GM12865 (cell line): ENCODE measurements around the gene TP53BP2.

ENCODE experiments used
- DNase-seq: peaks from one replicate; pipeline ENCODE4 v3.0.0; 2010; ENCODE audit warnings: low read depth
- H3K4me3 ChIP-seq: 2 replicates; pipeline ENCODE4 v1.5.1; 2011; ENCODE audit warnings: mild to moderate bottlenecking, low read depth, low read length, control low read depth
- TF ChIP-seq, protein P1 (sequence below): IDR thresholded peaks from 2 replicates; pipeline ENCODE4 v1.5.1; 2011; ENCODE audit warnings: low read length, control low read depth, low read depth, inconsistent platforms; ENCODE audit not compliant: insufficient read depth; ENCODE audit errors: missing control alignments

Gene TP53BP2

DNA sequence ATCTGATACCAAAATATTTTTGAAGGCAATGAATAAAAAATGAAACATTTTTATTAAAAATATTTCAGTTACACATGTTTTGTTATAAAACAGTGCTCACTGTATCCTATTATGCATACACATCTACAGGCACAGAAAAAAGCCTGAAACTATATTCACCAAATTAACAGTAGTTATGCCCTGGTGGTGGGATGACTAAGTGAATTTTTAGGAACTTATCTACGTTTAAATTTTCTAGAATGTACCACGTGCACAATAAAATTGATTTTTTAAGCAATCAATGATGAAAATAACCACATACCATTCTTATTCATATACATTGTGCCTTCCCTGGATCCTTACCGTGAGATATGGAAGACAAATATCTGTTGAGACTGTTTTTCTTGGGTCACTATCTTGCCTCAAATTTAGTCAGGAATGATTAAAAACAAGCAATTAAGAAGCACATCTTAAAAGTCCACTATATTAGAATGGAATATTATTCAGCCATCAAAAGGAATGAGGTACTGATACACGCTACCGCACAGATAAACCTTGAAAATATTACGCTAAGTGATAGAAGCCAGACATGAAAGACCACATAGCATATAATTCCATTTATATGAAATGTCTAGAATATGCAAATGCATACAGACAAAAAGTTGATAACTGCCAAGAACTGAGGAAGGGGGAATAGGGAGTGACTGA lies 17.4 kb downstream of the TP53BP2 start:
- no peak for DNase-seq
- no peak overlapping the region for H3K4me3 ChIP-seq
- TF ChIP-seq, protein P1, sequence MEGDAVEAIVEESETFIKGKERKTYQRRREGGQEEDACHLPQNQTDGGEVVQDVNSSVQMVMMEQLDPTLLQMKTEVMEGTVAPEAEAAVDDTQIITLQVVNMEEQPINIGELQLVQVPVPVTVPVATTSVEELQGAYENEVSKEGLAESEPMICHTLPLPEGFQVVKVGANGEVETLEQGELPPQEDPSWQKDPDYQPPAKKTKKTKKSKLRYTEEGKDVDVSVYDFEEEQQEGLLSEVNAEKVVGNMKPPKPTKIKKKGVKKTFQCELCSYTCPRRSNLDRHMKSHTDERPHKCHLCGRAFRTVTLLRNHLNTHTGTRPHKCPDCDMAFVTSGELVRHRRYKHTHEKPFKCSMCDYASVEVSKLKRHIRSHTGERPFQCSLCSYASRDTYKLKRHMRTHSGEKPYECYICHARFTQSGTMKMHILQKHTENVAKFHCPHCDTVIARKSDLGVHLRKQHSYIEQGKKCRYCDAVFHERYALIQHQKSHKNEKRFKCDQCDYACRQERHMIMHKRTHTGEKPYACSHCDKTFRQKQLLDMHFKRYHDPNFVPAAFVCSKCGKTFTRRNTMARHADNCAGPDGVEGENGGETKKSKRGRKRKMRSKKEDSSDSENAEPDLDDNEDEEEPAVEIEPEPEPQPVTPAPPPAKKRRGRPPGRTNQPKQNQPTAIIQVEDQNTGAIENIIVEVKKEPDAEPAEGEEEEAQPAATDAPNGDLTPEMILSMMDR = no peak

GRCh38 chr1:223827193-223827663 lies 18.5 kb downstream of the TP53BP2 start:
- no peak overlapping the region for H3K4me3 ChIP-seq
- no peak for DNase-seq
- TF ChIP-seq, protein P1 = no peak

DNA sequence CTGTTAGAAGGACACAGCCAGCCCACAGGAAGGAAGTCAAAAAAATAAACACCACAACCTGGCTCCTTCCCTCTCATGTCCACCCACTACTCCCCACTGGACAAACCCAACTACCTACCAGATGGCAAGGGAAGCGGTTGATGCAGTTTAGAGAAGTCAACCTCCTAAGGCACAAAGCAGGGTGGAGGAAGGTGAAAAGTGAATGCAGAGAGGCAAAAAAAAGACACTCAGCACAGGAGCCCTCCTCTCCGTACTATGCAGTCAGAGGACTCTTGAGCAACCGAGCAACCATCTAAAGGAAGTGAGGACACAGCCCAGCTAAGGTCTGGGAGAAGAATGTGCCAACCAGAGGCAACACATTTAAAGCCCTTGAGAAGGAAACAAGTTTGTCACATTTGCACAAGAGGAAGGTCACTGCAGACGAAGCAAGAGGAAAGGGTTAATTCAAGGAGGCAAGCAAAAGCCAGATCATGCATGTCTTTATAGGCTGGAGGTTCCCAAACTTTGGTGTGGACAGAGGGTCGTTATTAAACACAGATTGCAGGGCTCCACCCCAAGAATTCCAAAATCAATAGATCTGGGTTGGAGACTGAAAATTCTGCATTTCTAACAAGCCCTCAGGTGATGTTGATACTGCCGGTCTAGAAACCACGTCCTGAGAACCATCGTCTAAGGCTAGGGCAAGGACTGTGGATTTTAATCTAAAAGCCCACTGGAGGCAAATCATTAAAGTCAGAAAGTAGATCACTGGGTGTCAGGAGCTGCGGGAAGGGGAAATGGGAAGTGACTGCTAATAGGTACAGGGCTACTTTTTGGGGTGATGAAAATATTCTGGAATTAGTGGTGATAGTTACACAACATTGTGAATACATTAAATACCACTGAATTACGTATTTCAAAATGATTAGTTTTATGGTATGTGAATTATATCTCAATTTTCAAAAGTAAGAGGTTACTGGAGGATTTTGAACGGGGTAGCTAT lies 19.7 kb downstream of the TP53BP2 start:
- no peak overlapping the region for H3K4me3 ChIP-seq

GRCh38 chr1:223824712-223825111 lies 21.0 kb downstream of the TP53BP2 start:
- TF ChIP-seq, protein P1 = no peak
- no peak for DNase-seq
- H3K4me3 ChIP-seq = no peak overlapping the region

More for the DNA sequence above, 19.7 kb downstream of the TP53BP2 start:
- TF ChIP-seq, protein P1 = no peak
- no peak for DNase-seq

DNA sequence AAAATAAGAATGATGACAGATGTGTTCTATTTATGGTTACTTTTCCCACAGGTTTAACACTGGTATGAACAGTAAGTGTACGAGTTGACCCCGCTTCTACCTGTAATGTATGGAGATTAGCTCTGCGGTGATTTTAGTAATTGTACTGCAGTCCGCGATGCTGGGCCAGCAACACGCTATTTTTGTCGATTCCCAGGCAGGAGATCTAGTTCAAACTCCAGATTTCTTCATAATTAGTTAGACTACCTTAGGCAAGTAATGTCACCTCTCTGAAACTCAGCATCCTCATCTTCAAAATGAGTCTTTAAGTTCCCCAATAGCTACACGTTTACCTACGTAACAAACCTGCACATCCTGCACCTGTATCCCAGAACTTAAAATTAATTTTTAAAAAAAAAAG lies 21.5 kb downstream of the TP53BP2 start:
- TF ChIP-seq, protein P1 = no peak
- no peak overlapping the region for H3K4me3 ChIP-seq
- no peak for DNase-seq

DNA sequence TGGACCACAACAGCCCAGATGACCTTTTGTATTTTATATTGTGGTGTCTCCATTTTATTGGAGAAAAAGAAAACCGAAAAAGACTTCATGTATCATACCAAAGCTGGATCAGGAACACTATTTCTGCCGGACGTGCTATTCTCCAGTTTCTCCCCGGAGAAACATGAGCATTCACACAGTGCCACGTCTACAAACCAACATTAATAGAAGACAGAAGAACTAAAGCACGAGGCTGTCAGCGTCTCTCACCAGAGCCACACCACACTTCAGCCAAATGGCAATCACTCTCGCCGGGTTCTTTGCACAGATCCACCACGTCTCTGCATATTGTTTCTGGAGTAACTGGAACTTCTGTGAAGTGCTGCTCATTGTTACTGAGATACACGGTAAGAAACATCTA lies 24.8 kb downstream of the TP53BP2 start:
- no peak overlapping the region for H3K4me3 ChIP-seq
- TF ChIP-seq, protein P1 = no peak
- DNase-seq = no peak

GRCh38 chr1:223820515-223820858 lies 25.3 kb downstream of the TP53BP2 start:
- no peak for DNase-seq
- H3K4me3 ChIP-seq = no peak overlapping the region
- TF ChIP-seq, protein P1 = no peak
